Urinary bladder (tissue), 4 donors: ENCODE data around the gene ALDH3B2. TPM values are rescaled to one million over a fixed set of nuclear protein-coding genes. Genes with fewer than 3 reads are reported as not detected.

Source experiments
- DNase-seq: peaks from one replicate; pipeline ENCODE4 v3.0.0-alpha.2; 2015; ENCODE audit errors: extremely low spot score
- H3K27ac ChIP-seq: one replicate; pipeline ENCODE4 v1.5.1; 2013; ENCODE audit warnings: low read depth, mild to moderate bottlenecking, moderate library complexity
- H3K36me3 ChIP-seq: one replicate; pipeline ENCODE4 v1.6.1; 2013; ENCODE audit warnings: mild to moderate bottlenecking, moderate library complexity; ENCODE audit not compliant: insufficient read depth
- H3K4me1 ChIP-seq: one replicate; pipeline ENCODE4 v1.6.1; 2013; ENCODE audit warnings: mild to moderate bottlenecking, moderate library complexity; ENCODE audit not compliant: insufficient read depth
- H3K4me3 ChIP-seq: one replicate; pipeline ENCODE4 v1.5.1; 2013; ENCODE audit warnings: low read depth, low read length
- WGBS: extraction: QIAGEN DNeasy Blood & Tissue Kit; methylation state at CpG from one replicate; pipeline ENCODE4 v1.1.7; 2013; 5-methylcytosine and 5-hydroxymethylcytosine counted together
- polyA plus RNA-seq: library from polyadenylated mRNA; stranded (reverse); fragments of 200-250 nt; gene quantifications from one replicate; pipeline ENCODE4 v1.2.3, GENCODE V29; 2013
- small RNA-seq: library from RNA; depleted of rRNA; stranded (forward); fragments of <200 nt; gene quantifications from one replicate; pipeline ENCODE3, GENCODE V24; 2014
- total RNA-seq: library from RNA; depleted of rRNA; stranded (reverse); fragments of >200 nt; gene quantifications from one replicate; pipeline ENCODE4 v1.2.3, GENCODE V29; 2014
- donor health status: healthy with polysubstance abuse.
- donor health status: healthy.

The ALDH3B2 gene
- total and polyA plus RNA-seq, 2 donors = 1.7 to 2.6 TPM

DNA sequence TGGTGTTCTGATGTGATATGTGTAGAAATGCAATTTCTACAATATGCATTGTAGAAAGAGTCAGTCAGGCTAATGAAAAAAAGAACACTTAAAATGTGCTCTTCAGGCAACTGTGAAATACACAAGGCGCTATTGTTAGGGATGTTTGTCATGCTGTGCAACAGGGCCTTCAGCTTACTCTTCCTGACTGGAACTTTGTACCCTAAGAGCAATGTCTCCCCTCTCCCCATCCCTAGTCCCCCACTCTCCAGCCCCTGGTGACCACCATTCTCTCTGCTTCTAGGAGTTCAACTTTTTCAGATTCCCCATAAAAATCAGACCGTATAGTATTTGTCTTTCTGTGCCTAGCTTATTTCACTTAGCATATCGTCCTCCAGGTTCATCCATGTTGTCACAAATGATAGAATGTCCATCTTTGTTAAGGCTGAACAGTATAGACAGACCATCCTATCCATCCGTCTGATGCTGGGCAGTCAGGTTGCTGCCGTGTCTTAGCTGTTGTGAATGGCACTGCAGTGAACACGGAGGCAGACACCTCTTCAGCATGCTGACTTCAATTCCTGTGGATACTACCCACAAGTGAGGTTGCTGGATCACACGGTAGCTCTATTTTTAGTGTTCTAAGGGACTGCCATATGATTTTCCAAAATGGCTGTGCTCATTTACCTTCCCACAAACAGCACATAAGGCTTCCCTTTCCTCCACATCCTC, 57.0 kb downstream of the ALDH3B2 start:
- no peaks in the 10 kb centered on the region for H3K36me3 ChIP-seq
- no peak overlapping the region for H3K4me3 ChIP-seq
- H3K4me1 ChIP-seq = no peaks in the 10 kb centered on the region
- H3K27ac ChIP-seq = no peak overlapping the region
- DNase-seq = no peak
- WGBS = 72% methylated on average over 7 of the region's 7 CpGs

DNA sequence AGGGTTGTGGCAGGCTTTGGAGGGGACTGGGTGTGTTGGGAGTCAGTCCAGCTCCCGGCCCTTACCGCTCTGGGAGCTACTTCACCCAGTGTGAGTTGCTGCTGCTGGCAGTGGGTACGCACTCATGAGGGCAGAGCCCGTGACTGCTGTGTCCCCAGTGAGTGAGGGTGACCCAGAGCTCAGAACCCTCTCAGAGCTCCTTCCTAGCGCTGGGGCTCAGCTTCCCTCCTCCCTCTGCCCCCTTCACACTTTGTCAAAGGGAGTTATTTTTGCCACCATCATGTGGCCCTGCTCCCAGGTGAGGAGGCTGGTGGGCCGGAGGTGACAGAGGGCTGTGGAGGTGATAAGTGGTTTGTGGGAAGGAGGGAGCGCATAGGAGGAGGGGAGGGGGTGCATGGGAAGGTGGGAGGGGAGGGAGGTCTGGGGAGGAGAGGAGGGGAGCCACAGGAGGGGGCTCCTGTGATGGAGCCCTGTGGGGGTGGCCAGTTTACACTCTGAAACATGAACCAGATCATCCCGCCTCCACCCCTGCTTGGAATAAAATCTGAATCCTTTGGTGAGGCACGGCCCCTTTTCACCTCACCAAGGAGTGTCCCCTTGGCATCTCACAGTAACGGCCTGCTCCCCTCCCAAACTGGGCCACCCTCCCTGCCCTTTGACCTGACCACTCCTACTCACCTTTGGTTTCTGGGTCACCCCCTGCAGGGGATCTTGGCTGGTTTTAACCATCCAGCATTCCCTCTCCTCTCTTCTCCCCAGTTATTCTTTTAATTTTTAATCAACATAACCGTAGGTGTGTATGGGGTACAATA, 57.8 kb downstream of the ALDH3B2 start:
- no peaks in the 10 kb centered on the region for H3K36me3 ChIP-seq
- no peak overlapping the region for H3K27ac ChIP-seq
- WGBS = 29% methylated on average over 11 of the region's 11 CpGs
- H3K4me3 ChIP-seq = no peak overlapping the region
- DNase-seq = no peak
- H3K4me1 ChIP-seq = no peaks in the 10 kb centered on the region

DNA sequence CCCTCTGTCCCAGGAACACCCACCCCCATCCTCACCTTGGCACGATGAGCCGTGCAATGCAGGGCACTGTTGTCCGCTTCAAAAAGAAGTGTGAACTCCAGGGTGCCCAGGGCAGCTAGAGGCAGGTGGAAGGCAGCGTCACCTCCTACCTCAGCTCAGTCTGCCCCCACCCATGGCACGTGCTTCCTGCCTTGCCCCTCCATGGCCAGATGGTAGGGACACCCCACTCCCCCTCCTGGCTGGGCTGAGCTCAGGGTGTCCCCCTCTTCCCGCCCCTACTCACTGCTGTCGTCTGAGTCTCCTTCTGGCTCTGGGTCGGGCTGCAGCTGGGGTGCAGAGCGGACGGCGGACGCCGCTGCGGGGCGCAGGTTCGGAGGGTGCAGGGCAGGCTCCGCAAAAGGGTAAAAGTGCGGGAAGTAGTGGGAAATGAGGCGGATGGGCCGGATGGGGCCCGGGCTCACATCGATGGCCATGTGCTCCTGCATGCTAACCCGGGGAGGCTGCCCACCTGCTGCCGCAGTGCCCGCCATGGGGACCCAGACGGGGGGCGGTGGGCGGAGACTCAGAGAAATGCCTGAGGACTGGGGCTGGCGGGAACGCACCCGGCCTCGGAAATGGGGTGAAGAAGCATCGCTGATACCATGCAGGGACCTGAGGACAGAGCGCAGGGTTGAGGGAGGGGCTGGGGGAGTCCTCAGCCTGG, 58.5 kb downstream of the ALDH3B2 start:
- no peak for DNase-seq
- Histone ChIP-seq H3K27ac (no peak overlapping the region), H3K36me3 (no peaks in the 10 kb centered on the region), H3K4me1 (no peaks in the 10 kb centered on the region), H3K4me3 (no peak overlapping the region)
- 21% methylated on average over 34 of the region's 34 CpGs for WGBS

DNA sequence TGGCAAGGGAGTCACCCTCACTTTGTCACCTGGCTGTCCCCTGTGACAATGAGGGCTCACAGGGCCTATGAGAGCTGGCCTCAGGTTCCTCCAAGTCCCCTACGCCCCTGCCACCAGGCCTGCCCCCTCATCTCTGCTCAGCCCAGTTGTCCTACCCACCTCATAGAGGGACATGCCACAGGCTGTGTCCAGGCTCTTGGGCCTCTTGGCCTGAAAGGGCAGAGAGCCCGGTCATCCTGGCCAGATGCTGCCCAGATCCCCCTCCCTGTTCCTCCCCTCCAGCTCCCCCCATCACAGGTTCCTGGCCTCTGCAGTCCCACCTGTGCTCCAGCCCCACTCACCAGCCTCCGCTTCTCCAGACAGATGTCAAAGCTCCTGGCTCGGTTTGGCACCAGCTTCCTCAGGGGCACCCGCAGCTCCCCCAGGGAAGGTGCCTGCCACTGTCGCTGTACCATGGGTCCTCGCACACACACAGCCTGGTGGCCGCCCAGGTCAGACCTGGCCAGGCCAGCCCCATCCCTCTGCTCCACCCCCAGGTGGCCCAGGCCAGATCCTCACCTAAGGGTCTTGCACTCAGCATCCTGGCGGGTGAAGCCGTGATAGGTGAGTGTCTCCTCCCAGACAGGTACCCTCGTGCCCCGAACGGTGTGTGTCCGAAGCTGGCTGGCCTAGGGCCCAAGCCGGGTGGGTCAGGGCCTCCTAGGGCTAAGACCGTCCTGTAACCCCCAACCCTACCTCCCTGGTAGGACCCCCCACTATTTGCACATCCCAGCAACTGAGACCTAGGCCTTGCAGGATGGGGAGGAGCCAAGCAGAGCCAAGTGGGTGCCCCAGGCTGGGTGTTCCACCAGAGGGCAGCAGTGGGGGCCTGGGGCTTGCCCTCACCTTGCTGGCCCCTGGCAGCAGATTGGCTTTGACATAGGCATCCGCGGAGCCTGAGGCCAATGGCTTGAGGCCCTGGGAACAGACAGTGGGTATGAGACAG, 59.4 kb downstream of the ALDH3B2 start:
- 79% methylated on average over 18 of the region's 18 CpGs for WGBS
- no peak overlapping the region for H3K27ac ChIP-seq
- DNase-seq = no peak

DNA sequence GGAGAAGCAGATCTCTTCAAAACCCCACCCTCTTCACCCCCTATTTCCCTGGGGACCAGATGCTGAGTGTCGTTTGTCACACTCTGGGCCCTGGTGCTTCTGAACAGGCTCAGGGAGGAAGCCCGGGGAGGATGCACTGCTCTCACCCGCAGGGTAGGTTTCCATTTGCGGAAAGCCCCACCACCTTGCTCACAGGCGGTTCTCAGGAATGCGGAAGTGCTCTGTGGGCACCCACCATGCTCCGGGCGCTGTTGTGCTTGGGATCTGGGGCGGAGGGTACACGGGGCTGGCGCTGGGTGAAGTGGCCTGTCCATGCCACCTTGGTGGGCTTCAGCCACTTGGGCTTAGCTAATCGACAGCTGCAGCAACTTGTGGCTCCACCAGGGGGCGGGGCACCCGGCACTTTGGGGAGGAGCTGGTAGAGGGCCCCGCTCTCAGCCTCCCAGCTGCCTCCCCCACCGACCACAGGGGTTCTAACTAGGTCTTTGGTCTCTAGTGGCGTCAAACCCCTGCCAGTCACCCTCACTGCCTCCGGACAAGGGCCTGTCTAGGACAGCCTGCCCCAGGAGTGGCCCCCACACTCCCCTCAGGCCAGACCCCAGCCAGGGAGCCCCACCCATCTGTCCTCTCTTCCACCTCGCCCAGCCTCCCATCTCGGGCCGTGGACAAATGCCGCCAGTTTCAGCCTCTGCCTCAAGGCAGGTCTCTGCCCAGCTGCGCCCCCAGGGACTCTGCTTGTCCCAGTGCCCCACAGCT, 60.3 kb downstream of the ALDH3B2 start:
- Histone ChIP-seq H3K4me3 (peak overlapping the region; percentile 6), H3K27ac (no peak overlapping the region), H3K4me1 (no peaks in the 10 kb centered on the region), H3K36me3 (no peaks in the 10 kb centered on the region)
- WGBS = 10% methylated on average over 23 of the region's 23 CpGs
- no peak for DNase-seq

More for the DNA sequence above, 59.4 kb downstream of the ALDH3B2 start:
- H3K36me3 ChIP-seq = no peaks in the 10 kb centered on the region
- no peaks in the 10 kb centered on the region for H3K4me1 ChIP-seq
- H3K4me3 ChIP-seq = no peak overlapping the region

DNA sequence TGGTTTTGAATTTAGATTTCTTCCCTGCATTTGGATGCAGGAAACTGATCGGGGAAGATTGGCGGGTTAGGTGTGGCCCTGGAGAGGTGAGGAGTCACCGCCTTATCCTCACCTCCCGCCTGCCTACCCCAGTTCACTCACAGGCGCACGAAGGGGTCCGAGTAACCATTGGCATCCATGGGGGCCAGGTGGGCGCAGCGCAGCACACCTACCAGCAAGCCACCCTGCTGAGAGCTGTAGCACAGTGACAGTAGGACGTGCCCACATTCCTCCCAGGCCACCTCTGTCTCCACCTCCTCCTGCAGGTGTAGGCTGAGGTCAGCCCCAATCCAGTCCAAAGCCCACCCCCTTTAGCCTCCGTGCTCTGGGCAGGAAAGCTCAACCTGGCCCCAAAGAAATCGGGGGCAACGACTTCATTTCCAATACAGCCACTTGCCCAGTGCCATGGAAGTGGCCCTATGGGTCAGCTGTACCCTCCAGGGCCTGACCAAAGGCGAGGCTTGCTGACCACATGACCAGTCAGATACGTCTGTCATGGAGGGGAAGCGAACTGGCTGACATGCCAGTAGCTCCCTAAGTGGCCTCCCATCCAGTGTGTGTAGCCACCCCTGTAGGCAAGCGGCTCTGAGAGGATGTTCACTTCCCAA, 61.0 kb downstream of the ALDH3B2 start:
- Histone ChIP-seq H3K4me1 (no peaks in the 10 kb centered on the region), H3K27ac (no peak overlapping the region), H3K4me3 (no peak overlapping the region), H3K36me3 (no peaks in the 10 kb centered on the region)
- WGBS = 84% methylated on average over 17 of the region's 17 CpGs
- DNase-seq = no peak

DNA sequence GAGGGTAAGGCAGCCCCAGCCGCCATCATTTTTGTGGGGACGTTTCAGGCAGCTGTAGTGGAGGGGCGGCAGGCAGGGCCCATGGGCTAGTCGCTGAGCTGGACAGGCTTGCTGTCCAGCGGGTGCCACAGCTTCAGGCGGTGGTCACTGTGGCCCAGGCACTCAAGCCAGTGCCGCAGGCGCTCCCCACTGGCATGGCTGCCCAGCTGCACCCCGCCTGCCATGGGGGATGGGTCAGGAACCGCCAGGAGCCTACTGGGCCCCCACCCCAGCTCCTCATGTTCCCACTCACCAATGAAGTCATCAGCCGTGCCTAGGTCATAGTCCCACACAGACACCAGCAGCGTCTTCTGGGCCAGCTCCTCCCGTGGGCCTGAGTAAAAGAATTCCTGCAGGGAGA, 61.7 kb downstream of the ALDH3B2 start:
- DNase-seq = no peak
- Histone ChIP-seq H3K4me1 (no peaks in the 10 kb centered on the region), H3K27ac (no peak overlapping the region), H3K4me3 (no peak overlapping the region), H3K36me3 (no peaks in the 10 kb centered on the region)
- 88% methylated on average over 13 of the region's 13 CpGs for WGBS

Small RNAs within 50 kb of the gene (small RNA-seq; reads per million reads assigned to genes)
- gene RPL37P2 = 0.59 reads per million, percentile 55 among the genes with 10 or more reads in this experiment

Other genes with a start within 250 kb of the ALDH3B2 start
- 19.8 TPM for gene RPS6KB2, start 246.1 kb downstream of the ALDH3B2 start, total RNA-seq
- 41.2 TPM for gene RPS6KB2, start 246.1 kb downstream of the ALDH3B2 start, polyA plus RNA-seq
- 1.2 TPM for gene PTPRCAP, start 236.9 kb downstream of the ALDH3B2 start, total RNA-seq
- gene PTPRCAP, start 236.9 kb downstream of the ALDH3B2 start, polyA plus RNA-seq = 5.2 TPM
- gene CORO1B, start 231.1 kb downstream of the ALDH3B2 start, total RNA-seq = 31.0 TPM
- gene CORO1B, start 231.1 kb downstream of the ALDH3B2 start, polyA plus RNA-seq = 99.3 TPM
- not detected for gene GPR152, start 221.9 kb downstream of the ALDH3B2 start, total RNA-seq
- gene GPR152, start 221.9 kb downstream of the ALDH3B2 start, polyA plus RNA-seq = not detected
- 0.26 TPM for gene CABP4, start 219.3 kb downstream of the ALDH3B2 start, total RNA-seq
- 0.96 TPM for gene CABP4, start 219.3 kb downstream of the ALDH3B2 start, polyA plus RNA-seq
- 20.4 TPM for gene TMEM134, start 205.4 kb downstream of the ALDH3B2 start, total RNA-seq
- gene TMEM134, start 205.4 kb downstream of the ALDH3B2 start, polyA plus RNA-seq = 80.2 TPM
- gene AIP, start 191.6 kb downstream of the ALDH3B2 start, total RNA-seq = 42.9 TPM
- 135 TPM for gene AIP, start 191.6 kb downstream of the ALDH3B2 start, polyA plus RNA-seq
- 12.6 TPM for gene PITPNM1, start 169.3 kb downstream of the ALDH3B2 start, total RNA-seq
- 18.5 TPM for gene PITPNM1, start 169.3 kb downstream of the ALDH3B2 start, polyA plus RNA-seq
- 5.9 TPM for gene CDK2AP2, start 166.5 kb downstream of the ALDH3B2 start, total RNA-seq
- gene CDK2AP2, start 166.5 kb downstream of the ALDH3B2 start, polyA plus RNA-seq = 75.8 TPM
- not detected for gene CABP2, start 151.2 kb downstream of the ALDH3B2 start, total RNA-seq
- not detected for gene CABP2, start 151.2 kb downstream of the ALDH3B2 start, polyA plus RNA-seq
- 299 TPM for gene GSTP1, start 90.8 kb downstream of the ALDH3B2 start, total RNA-seq
- 679 TPM for gene GSTP1, start 90.8 kb downstream of the ALDH3B2 start, polyA plus RNA-seq
- 103 TPM for gene NDUFV1, start 67.7 kb downstream of the ALDH3B2 start, total RNA-seq
- gene NDUFV1, start 67.7 kb downstream of the ALDH3B2 start, polyA plus RNA-seq = 161 TPM
- 3.0 TPM for gene NUDT8, start 44.7 kb downstream of the ALDH3B2 start, total RNA-seq
- gene NUDT8, start 44.7 kb downstream of the ALDH3B2 start, polyA plus RNA-seq = 5.8 TPM
- gene TBX10, start 34.9 kb downstream of the ALDH3B2 start, total RNA-seq = not detected
- not detected for gene TBX10, start 34.9 kb downstream of the ALDH3B2 start, polyA plus RNA-seq
- gene ACY3, start 23.9 kb downstream of the ALDH3B2 start, total RNA-seq = not detected
- gene ACY3, start 23.9 kb downstream of the ALDH3B2 start, polyA plus RNA-seq = not detected